ENCODE data around the gene OR51E1.

Gene OR51E1

DNA sequence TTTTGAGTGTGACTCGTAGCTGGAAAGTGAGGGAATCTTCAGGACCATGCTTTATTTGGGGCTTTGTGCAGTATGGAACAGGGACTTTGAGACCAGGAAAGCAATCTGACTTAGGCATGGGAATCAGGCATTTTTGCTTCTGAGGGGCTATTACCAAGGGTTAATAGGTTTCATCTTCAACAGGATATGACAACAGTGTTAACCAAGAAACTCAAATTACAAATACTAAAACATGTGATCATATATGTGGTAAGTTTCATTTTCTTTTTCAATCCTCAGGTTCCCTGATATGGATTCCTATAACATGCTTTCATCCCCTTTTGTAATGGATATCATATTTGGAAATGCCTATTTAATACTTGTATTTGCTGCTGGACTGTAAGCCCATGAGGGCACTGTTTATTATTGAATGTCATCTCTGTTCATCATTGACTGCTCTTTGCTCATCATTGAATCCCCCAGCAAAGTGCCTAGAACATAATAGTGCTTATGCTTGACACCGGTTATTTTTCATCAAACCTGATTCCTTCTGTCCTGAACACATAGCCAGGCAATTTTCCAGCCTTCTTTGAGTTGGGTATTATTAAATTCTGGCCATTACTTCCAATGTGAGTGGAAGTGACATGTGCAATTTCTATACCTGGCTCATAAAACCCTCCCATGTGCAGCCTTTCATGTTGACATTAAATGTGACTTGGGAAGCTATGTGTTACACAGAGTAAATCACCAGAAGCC, 11.0 kb downstream of the OR51E1 start:
- DNase-seq: no peak

DNA sequence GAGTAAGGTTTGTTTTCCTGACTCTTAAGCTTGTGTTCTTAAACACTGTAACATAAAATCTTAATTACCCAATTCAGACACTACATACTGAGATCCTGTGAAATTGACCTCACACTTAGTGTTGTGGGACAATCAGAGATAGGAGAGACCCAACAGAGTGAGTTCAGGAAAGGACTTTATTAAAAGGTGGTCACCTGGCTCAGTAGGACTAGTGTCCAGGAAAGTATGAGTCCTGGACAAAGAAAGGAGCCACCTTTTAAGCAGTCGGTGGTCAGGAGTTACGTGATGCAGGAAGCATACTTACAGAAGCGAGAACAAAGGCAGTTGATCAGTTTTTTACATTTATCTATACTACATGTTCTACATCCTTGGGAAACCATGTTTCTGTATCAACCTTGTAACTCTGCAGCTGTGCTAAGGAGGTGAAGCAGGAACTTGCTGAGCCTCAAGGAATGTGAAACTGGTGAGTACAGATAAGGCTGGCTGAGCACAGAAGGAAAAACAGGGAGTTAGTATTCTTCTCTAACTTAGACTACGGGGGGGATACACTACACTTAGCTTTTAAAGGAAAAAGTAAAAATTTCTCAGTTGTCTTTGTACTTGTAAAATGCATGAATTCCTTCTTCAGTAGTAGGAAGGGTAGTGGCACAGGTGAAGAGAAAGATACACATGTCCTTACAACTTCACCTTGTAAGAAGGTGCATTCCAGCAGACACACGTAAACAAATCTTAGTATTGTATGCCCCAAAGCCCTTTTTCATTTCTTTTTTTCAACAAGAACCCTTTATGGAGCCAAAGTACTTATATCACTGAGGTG, 15.1 kb downstream of the OR51E1 start:
- DNase-seq: peak; percentile 74

GRCh38 chr11:4662876-4663275, 19.1 kb downstream of the OR51E1 start:
- no peak for DNase-seq

- DNase-seq: no peak
These were observed 20.4 kb downstream of the OR51E1 start for GRCh38 chr11:4664183-4664582.

GRCh38 chr11:4664786-4665185, 21.0 kb downstream of the OR51E1 start:
- no peak for DNase-seq

- DNase-seq: no peak
These were observed 21.6 kb downstream of the OR51E1 start for GRCh38 chr11:4665424-4665823.

DNA sequence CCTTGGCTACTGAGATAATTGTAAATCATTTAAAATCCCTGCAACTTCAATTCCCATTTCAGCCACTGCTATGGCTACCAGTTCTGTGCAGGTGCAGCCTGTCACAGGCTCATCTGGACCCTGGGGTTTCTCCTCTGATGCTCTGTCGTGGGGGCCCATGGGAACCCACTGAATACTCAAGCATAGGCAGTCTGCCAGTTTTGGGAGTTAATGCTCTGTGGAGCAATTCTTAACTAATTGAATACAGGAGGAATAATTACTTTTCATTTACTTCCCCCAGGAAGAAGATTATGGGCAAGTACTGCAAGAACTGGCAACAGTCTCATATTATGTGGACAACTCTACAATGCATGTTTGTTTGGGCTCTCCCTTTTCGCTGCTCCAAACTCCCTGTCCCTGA, 28.0 kb downstream of the OR51E1 start:
- DNase-seq: no peak

DNA sequence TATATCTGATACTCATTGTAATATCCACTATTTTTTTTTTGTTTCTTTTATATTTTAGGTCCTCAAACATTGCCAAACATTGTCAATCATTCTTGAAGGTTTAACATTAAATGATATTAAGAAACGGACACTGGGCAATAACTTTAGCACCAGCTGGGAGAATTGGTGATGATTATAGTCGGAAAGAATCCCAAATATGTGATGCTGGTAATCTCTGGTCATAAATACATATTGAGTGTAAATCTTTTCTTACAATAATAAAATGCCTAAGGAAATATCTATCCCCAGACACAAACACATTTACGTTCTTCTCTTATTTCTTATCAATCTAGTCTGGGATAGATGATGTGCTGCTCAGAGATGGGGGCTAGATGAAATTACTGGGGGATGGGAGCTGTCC, 28.7 kb downstream of the OR51E1 start:
- DNase-seq: no peak

DNA sequence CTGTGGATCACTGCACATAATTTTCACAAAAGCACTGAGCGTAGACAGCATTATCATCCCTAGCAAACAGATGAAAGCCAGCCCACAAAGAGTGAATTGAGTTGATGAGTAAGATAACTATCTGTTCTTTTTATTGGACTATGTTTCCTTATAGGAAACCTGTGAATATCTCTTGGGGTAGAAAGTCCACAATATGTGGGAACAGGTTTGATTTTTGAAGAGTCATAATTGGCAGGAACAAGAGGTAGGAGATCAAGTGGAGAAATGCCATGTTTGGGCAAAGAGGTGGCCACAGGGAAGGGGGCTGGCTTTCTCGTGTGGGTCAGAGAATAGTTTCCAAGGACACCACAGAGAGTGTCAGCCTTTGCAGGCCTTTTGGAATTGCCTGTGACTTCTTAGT, 30.0 kb downstream of the OR51E1 start:
- DNase-seq: no peak

DNA sequence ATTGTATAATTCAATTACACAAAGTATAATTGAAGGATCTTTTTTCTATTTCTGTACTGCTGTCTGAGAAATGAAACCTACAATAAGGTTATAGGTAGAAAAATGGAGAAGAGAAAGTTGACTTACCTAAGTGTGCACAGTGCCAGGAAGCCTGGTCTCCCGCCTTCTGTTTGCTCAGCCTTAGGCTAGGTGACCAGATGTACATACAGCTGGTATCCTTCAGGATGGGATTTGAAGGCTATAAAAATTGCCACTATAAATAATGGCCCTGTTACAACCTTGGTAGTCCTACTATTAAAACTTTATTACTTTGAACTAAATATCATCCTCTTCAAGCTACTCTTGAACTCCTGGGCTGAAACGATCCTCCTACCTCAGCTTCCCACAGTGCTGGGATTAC, 34.2 kb downstream of the OR51E1 start:
- DNase-seq: no peak

GRCh38 chr11:4680341-4680740, 36.6 kb downstream of the OR51E1 start:
- no peak for DNase-seq

DNA sequence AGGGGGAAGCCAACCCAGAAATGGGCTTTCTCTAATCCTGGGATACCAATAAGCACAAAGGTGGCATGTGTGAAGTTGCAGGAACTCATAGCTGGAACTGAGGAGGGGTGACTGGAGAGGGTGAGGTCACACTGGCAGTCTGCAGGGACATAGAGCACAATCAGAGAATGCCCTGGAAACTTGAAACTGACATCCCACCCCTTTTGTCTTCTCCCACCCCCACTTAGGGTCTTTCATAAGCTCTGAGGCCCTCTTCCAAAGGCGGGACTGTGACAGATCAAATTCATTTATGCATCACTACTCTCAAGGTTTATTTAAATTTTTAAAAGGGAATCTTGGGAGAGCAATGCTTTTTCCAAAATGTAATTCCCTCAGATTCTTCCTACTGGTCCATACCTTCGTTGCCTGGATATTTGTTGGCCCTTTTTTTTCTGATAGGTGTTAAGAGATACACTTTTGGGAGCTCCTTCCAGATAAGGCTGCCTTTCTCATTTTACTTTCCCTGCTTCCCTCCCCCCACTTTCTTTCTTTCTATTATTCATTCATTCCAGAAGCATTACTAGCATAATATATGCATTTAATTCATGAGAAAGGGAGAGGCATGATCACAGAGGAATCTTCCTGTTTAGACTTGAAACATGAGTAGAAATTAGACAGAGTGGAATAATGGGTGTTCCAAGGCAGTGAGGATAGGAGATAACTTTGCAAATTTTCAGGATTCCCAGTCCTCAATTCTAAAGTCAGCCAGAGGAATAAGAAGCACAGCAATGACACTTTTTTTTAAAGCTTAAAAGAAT, 39.0 kb downstream of the OR51E1 start:
- no peak for DNase-seq

DNA sequence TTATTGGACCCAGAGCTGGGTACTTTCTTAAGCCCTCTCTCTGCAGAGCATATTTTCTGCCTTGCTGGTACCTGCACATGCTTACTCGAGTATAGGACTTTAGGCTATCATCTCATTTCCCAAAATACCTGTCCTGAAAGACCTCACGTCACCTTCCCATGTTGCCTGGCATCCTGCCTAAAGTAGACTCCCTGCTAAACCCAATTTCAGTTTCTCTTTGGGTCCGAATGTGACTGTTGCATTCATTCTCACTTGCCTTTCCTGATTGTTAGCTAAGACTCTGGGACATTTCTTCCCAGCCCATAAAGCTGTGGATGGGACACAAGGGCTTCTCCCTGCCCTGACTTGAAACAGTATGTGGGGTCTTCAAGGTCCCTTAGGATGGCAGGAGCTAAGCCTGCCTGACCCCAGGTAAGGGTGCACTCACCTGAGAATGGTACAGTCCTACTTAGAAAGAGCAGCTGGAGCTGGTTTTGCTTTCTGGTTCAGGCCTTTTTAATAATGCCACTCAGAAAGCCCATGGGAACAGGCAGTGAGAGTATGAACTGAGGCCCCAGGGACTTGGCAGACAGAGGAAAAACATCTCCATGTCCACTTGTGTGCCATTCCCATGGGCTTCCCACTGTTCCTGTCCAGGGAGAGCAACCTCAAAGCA, 41.0 kb downstream of the OR51E1 start:
- no peak for DNase-seq

GRCh38 chr11:4695442-4695841, 51.7 kb downstream of the OR51E1 start:
- DNase-seq: no peak

DNA sequence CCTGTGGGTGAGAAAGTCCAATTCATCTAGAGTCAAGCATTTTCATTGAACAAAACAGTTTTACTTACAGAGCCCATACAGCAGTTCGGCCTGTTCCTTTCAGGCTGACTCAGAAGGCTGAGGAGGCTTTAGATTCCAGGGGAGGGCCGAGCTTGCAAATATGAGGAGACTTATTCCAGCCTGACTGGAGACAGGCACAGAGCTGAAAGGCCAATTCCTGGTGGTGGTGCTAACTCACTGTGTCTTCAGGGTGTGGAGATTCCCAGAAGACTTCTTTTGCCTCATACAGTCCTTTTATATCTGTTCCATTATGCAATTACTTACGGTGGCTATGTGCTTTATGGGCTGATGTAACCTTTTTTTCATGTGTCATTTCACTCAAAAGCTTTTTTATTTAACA, 53.8 kb downstream of the OR51E1 start, which contains the start of gene OR51E2:
TSS of gene OR51E2 (minus strand) at position 269 of the 400 bp plus-strand sequence. CDS start 15,142 bp downstream, outside the sequence.
- no peak for DNase-seq

- no peak for DNase-seq
These were observed 56.1 kb downstream of the OR51E1 start for GRCh38 chr11:4699697-4700435.

- no peak for DNase-seq
These were observed 56.6 kb downstream of the OR51E1 start for GRCh38 chr11:4700436-4700820.

- no peak for DNase-seq
These were observed 60.4 kb downstream of the OR51E1 start, which contains the start of gene MMP26 for GRCh38 chr11:4704054-4704789. TSS of gene MMP26 (plus strand) at chr11:4704784.

GRCh38 chr11:4704790-4705334, 61.1 kb downstream of the OR51E1 start:
- DNase-seq: no peak
